ENCODE measurements around the gene MFN1.

The MFN1 gene

DNA sequence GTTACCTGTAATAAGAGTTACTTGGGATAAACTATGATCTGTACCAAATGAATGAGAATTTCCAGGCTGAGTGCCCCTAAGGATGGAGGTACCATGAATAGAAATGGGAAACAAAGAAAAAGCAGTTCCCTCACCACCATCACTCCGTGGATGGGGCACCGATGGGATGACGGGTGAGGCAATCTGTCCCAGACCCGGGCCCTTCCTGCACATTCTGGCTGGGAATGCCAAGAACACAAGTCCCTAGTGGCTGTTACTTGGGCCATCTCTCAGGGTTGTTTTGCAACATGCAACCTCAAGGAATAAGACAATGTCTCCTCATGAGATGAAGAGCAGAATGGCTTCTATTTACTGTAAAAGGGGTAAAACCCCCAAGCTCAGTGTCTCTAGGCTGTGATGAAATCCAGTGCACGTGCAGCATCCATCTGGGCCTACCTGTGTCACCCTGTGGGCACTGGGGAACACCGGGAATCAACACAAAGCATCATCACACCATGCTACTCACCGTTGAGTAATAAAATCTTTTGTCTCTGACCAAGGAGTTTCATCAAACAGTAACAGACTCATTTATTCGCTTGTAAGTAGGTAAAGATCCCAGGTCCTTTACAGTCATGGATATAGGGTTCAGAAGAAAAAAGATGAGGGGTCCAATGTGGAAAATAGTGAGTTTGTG lies 81.5 kb downstream of the MFN1 start:
- no peak overlapping the region for H3K27ac ChIP-seq (replicated peaks)
- no peak overlapping the region for H3K4me3 ChIP-seq (replicated peaks; ENCODE audit: insufficient read depth, low read length)
- DNase-seq (ENCODE audit: low read depth in 1 of 2, low spot score in 1 of 2), result no peak
- no peaks in the 10 kb centered on the region for H3K27me3 ChIP-seq (ENCODE audit: insufficient read depth, poor library complexity, severe bottlenecking)
- TF ChIP-seq POLR2AphosphoS5 (IDR thresholded peaks at IDR 0.05; ENCODE audit: low read depth) (no peak), CTCF (IDR thresholded peaks at IDR 0.05; ENCODE audit: insufficient read depth, low read length) (no peak), GABPA (IDR thresholded peaks at IDR 0.05; ENCODE audit: low read depth) (no peak), SPI1 (IDR thresholded peaks at IDR 0.05; ENCODE audit: borderline replicate concordance, low read depth) (no peak)
- TF ChIP-seq, protein P1, sequence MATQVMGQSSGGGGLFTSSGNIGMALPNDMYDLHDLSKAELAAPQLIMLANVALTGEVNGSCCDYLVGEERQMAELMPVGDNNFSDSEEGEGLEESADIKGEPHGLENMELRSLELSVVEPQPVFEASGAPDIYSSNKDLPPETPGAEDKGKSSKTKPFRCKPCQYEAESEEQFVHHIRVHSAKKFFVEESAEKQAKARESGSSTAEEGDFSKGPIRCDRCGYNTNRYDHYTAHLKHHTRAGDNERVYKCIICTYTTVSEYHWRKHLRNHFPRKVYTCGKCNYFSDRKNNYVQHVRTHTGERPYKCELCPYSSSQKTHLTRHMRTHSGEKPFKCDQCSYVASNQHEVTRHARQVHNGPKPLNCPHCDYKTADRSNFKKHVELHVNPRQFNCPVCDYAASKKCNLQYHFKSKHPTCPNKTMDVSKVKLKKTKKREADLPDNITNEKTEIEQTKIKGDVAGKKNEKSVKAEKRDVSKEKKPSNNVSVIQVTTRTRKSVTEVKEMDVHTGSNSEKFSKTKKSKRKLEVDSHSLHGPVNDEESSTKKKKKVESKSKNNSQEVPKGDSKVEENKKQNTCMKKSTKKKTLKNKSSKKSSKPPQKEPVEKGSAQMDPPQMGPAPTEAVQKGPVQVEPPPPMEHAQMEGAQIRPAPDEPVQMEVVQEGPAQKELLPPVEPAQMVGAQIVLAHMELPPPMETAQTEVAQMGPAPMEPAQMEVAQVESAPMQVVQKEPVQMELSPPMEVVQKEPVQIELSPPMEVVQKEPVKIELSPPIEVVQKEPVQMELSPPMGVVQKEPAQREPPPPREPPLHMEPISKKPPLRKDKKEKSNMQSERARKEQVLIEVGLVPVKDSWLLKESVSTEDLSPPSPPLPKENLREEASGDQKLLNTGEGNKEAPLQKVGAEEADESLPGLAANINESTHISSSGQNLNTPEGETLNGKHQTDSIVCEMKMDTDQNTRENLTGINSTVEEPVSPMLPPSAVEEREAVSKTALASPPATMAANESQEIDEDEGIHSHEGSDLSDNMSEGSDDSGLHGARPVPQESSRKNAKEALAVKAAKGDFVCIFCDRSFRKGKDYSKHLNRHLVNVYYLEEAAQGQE (IDR thresholded peaks at IDR 0.05; ENCODE audit: insufficient replicate concordance, low read depth), result no peak

DNA sequence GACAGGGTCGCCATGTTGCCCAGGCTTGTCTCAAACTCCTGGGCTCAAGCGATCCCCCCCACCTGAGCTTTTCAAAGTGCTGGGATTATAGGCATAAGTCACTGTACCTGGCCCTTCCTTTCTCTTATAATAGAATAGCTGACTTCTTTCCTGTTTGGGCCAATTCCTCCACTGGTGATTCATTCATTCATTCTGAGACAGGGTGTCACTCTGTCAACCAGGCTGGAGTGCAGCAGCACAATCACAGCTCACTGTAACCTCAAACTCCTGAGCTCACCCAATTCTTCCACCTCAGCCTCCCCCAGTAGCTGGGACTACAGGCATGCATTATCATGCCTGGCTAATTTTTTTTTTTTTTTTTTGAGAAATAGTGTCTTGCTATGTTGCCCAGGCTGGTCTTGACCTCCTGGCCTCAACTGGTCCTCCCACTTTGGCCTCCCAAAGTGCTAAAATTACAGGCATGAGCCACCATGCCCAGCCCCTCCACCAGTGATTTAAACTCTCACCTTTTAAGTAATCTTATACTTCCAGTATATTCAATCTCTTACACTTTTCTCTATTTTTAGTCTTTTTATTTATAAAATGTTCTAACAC lies 82.9 kb downstream of the MFN1 start:
- H3K27me3 ChIP-seq (ENCODE audit: insufficient read depth, poor library complexity, severe bottlenecking), result no peaks in the 10 kb centered on the region
- H3K27ac ChIP-seq (replicated peaks), result no peak overlapping the region
- TF ChIP-seq GABPA (IDR thresholded peaks at IDR 0.05; ENCODE audit: low read depth), result no peak
- no peak for TF ChIP-seq POLR2AphosphoS5 (IDR thresholded peaks at IDR 0.05; ENCODE audit: low read depth)
- TF ChIP-seq, protein P1 (IDR thresholded peaks at IDR 0.05; ENCODE audit: insufficient replicate concordance, low read depth), result no peak
- no peak for TF ChIP-seq CTCF (IDR thresholded peaks at IDR 0.05; ENCODE audit: insufficient read depth, low read length)
- TF ChIP-seq SPI1 (IDR thresholded peaks at IDR 0.05; ENCODE audit: borderline replicate concordance, low read depth), result no peak
- DNase-seq (ENCODE audit: low read depth in 1 of 2, low spot score in 1 of 2), result no peak
- no peak overlapping the region for H3K4me3 ChIP-seq (replicated peaks; ENCODE audit: insufficient read depth, low read length)

- TF ChIP-seq CTCF (IDR thresholded peaks at IDR 0.05; ENCODE audit: insufficient read depth, low read length), result no peak
- TF ChIP-seq SPI1 (IDR thresholded peaks at IDR 0.05; ENCODE audit: borderline replicate concordance, low read depth), result 0 out of 2 replicates have a peak, but pooled peaks have one; percentile 10
- no peak for TF ChIP-seq GABPA (IDR thresholded peaks at IDR 0.05; ENCODE audit: low read depth)
- no peak for TF ChIP-seq POLR2AphosphoS5 (IDR thresholded peaks at IDR 0.05; ENCODE audit: low read depth)
- TF ChIP-seq, protein P1 (IDR thresholded peaks at IDR 0.05; ENCODE audit: insufficient replicate concordance, low read depth), result no peak
- no peaks in the 10 kb centered on the region for H3K27me3 ChIP-seq (ENCODE audit: insufficient read depth, poor library complexity, severe bottlenecking)
- no peak overlapping the region for H3K27ac ChIP-seq (replicated peaks)
- H3K4me3 ChIP-seq (replicated peaks; ENCODE audit: insufficient read depth, low read length), result no peak overlapping the region
- peak in 1 of 2 experiments; percentile 52 for DNase-seq (ENCODE audit: low read depth in 1 of 2, low spot score in 1 of 2)
Measured at GRCh38 chr3:179432021-179432420, 84.5 kb downstream of the MFN1 start.
